ENCODE data around the gene KRT26. TPM values are rescaled to one million over a fixed set of nuclear protein-coding genes. Genes with fewer than 3 reads are reported as not detected.
A peak's percentile ranks its signal among the peaks of the same experiment; 100 is the strongest.

Gene KRT26
- total and polyA plus RNA-seq, 2 of the 13 experiments (the other 11 are each of a cell fraction or from before 2014, with no cell fraction given) = not detected

DNA sequence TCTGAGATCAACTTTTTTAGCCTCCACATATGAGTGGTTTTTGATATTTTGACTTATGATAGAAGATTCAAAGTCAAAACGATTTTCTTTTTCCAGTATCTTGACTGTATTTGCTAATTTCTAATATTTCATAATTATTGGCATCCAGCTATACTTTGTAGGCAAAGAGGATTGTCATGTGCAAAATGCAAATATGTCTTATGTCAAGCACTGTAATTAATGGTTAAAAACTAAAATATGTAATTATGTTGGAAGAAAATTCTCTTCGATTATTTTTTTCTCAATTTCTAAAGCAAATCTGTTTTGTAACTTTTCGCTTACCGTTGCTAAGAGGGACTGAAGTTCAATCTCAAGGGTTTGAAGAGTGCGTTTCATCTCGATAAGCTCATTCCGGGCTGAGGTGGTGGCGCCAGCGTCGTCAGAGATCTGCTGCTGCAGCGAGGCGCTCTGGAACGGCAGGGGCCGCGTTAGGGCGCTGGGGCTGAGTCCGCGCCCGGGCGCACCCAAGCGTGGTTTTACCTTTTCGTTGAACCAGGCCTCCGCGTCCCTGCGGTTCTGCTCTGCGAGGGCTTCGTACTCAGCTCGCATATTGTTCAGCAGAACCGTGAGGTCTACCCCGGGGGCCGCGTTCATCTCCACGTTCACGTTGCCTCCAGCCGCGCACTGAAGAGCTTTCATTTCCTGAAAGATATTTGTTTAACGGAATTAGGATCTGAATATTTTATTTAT is 7.3 kb upstream of the KRT26 start (continued):
- TF ChIP-seq ZNF256 (CRISPR knock-in tag; conservative IDR thresholded peaks at IDR 0.05) = no peak
- peak; percentile 27 for TF ChIP-seq TEAD3 (CRISPR knock-in tag; optimal IDR thresholded peaks at IDR 0.05; ENCODE audit: borderline replicate concordance)
- TF ChIP-seq, protein P1, sequence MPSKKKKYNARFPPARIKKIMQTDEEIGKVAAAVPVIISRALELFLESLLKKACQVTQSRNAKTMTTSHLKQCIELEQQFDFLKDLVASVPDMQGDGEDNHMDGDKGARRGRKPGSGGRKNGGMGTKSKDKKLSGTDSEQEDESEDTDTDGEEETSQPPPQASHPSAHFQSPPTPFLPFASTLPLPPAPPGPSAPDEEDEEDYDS (CRISPR knock-in tag; IDR thresholded peaks at IDR 0.05) = 0 out of 2 replicates have a peak, but pooled peaks have one; percentile 15

DNA sequence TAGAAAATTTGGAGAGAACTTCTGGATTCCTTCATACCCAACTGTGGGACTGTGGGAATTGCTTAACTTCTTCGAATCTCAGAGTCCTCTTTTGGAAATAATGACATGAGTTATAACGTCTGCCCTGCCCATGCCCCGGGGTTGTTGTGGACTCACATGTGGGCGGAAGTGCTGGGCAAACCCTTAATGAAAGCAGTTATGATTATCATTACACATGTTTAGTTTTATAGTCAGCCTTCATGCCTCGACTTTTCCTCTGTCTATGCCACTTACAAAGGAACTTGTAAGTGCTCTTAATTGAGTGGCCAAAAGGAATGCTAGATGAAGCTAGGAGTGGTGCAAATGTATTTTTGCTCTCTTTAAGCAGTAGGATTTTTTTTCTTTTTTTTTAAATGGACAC is 6.5 kb upstream of the KRT26 start:
- CTCF ChIA-PET (ENCODE audit: low intra/inter-chr PET ratio, low total read pairs) = no interaction called here
- no peak for DNase-seq (ENCODE audit: low spot score)
- no TSS peak for BruUV-seq (replicated peaks)
- Histone ChIP-seq H3K79me2 (ENCODE audit: insufficient read depth, low read length) (no peaks in the 10 kb centered on the region), H3K27me3 (ENCODE audit: control insufficient read depth in 1 of 2, insufficient read depth in 2 of 2, low read length in 2 of 2) (peaks cover 0 to 36% of the 10 kb centered on the region in 2 experiments; a peak in 3 of 5 replicates), H3K9ac (ENCODE audit: insufficient read depth, low read depth, low read length) (no peak overlapping the region), H3K4me3 (replicated peaks in 1 of 3; ENCODE audit: insufficient read depth in 1 of 3, low read depth in 2 of 3, low read length in 3 of 3) (no peak overlapping the region), H2AFZ (ENCODE audit: low read length) (no peak overlapping the region), H3K27ac (ENCODE audit: extremely low read length, insufficient read depth, low read length) (no peak overlapping the region), H3K9me3 (ENCODE audit: low read length) (no peaks in the 10 kb centered on the region), H3K4me1 (ENCODE audit: insufficient read depth, low read length) (0 out of 2 replicates have a peak, but pooled peaks cover 8% of the 10 kb centered on the region), H3K36me3 (replicated peaks in 1 of 2; ENCODE audit: control insufficient read depth in 1 of 2, insufficient read depth in 2 of 2, low read length in 2 of 2) (no peaks in the 10 kb centered on the region), H3K4me2 (ENCODE audit: low read depth, low read length) (no peak overlapping the region), H4K20me1 (ENCODE audit: insufficient read depth, low read length) (no peaks in the 10 kb centered on the region)
- intact Hi-C loops (cut with micrococcal nuclease; ENCODE audit: unreplicated experiment) = no loop called here
- POLR2A ChIA-PET = no interaction called here
- in situ Hi-C loops (cut with HindIII; ENCODE audit: extremely low pct_ligation_motif_present, low pct_unique_long_range_greater_than_20kb) = no loop called here
- FAIRE-seq = no peak
- TF ChIP-seq ZMYM2 (CRISPR knock-in tag; IDR thresholded peaks at IDR 0.05) = no peak
- TF ChIP-seq, protein P2, sequence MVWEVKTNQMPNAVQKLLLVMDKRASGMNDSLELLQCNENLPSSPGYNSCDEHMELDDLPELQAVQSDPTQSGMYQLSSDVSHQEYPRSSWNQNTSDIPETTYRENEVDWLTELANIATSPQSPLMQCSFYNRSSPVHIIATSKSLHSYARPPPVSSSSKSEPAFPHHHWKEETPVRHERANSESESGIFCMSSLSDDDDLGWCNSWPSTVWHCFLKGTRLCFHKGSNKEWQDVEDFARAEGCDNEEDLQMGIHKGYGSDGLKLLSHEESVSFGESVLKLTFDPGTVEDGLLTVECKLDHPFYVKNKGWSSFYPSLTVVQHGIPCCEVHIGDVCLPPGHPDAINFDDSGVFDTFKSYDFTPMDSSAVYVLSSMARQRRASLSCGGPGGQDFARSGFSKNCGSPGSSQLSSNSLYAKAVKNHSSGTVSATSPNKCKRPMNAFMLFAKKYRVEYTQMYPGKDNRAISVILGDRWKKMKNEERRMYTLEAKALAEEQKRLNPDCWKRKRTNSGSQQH (CRISPR knock-in tag; IDR thresholded peaks at IDR 0.05; ENCODE audit: low read depth) = no peak
- TF ChIP-seq TEAD3 (CRISPR knock-in tag; optimal IDR thresholded peaks at IDR 0.05; ENCODE audit: borderline replicate concordance) = no peak
- TF ChIP-seq, protein P3, sequence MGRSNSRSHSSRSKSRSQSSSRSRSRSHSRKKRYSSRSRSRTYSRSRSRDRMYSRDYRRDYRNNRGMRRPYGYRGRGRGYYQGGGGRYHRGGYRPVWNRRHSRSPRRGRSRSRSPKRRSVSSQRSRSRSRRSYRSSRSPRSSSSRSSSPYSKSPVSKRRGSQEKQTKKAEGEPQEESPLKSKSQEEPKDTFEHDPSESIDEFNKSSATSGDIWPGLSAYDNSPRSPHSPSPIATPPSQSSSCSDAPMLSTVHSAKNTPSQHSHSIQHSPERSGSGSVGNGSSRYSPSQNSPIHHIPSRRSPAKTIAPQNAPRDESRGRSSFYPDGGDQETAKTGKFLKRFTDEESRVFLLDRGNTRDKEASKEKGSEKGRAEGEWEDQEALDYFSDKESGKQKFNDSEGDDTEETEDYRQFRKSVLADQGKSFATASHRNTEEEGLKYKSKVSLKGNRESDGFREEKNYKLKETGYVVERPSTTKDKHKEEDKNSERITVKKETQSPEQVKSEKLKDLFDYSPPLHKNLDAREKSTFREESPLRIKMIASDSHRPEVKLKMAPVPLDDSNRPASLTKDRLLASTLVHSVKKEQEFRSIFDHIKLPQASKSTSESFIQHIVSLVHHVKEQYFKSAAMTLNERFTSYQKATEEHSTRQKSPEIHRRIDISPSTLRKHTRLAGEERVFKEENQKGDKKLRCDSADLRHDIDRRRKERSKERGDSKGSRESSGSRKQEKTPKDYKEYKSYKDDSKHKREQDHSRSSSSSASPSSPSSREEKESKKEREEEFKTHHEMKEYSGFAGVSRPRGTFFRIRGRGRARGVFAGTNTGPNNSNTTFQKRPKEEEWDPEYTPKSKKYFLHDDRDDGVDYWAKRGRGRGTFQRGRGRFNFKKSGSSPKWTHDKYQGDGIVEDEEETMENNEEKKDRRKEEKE (IDR thresholded peaks at IDR 0.05) = no peak
- no peak for TF ChIP-seq ZNF543 (CRISPR knock-in tag; IDR thresholded peaks at IDR 0.05)
- no peak for TF ChIP-seq CENPT (CRISPR knock-in tag; IDR thresholded peaks at IDR 0.05; ENCODE audit: low read depth)
- no peak for TF ChIP-seq GPN1 (CRISPR knock-in tag; IDR thresholded peaks at IDR 0.05; ENCODE audit: borderline replicate concordance)
- 7% methylated on average over 5 of the region's 5 CpGs for WGBS (ENCODE audit: low lambda C conversion rate)
- ATAC-seq = no peak
